Measurements from ENCODE around the gene CYTH1. TPM values are rescaled to one million over a fixed set of nuclear protein-coding genes. Genes with fewer than 3 reads are reported as not detected.

The CYTH1 gene
- total RNA-seq, 6 donors from 2014 or later, result 113 to 295 (median 121) TPM

DNA sequence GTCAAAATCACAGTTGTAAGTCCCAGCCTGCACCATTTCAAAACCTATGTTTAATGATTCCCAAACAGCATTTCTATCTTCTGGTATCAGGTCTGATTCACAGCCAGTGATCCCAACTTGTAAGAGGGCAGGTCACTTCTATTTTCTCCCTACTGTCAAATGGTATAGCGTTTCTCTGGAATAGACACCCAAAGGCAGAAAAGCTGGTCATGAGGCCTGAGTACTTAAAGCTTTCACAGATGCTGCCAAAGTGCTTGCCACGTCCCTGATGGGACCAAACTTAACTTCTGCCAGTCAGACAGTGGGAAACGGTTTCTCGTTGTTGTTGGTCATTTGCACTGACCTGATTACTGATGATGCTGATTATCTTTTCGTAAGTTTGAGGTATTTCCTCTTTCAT is 43.4 kb downstream of the CYTH1 start:
- TF ChIP-seq POLR2A (IDR thresholded peaks at IDR 0.05) (no peak), POLR2AphosphoS5 (IDR thresholded peaks at IDR 0.05) (no peak), CTCF (IDR thresholded peaks at IDR 0.05) (no peak), EP300 (IDR thresholded peaks at IDR 0.05) (no peak)
- H3K9me3 ChIP-seq, result no peaks in the 10 kb centered on the region
- H3K27me3 ChIP-seq, result no peaks in the 10 kb centered on the region
- ATAC-seq (ENCODE audit: low FRiP score in 2 of 2) (no peak), DNase-seq (no peak)
- H3K27ac ChIP-seq, result peak overlapping the region in 2 of 4 donors; percentile 35 to 41
- peaks cover 37 to 71% (median 50%) of the 10 kb centered on the region in 4 donors for H3K4me1 ChIP-seq
- H3K36me3 ChIP-seq, result no peaks in the 10 kb centered on the region
- no peak overlapping the region for H3K4me3 ChIP-seq
- 69 to 70% methylated on average over 5 of the region's 5 CpGs for WGBS, 2 donors

- H3K9me3 ChIP-seq, result no peaks in the 10 kb centered on the region
- H3K27ac ChIP-seq, result peak overlapping the region in 1 of 4 donors; percentile 41
- H3K4me1 ChIP-seq, result peaks cover 41 to 76% (median 54%) of the 10 kb centered on the region in 4 donors
- H3K4me3 ChIP-seq, result no peak overlapping the region
- DNase-seq (no peak), ATAC-seq (ENCODE audit: low FRiP score in 2 of 2) (no peak)
- H3K36me3 ChIP-seq, result no peaks in the 10 kb centered on the region
- 85 to 90% methylated on average over 6 of the region's 6 CpGs for WGBS, 2 donors
- H3K27me3 ChIP-seq, result no peaks in the 10 kb centered on the region
- TF ChIP-seq CTCF (IDR thresholded peaks at IDR 0.05) (no peak), EP300 (IDR thresholded peaks at IDR 0.05) (no peak), POLR2A (IDR thresholded peaks at IDR 0.05) (no peak), POLR2AphosphoS5 (IDR thresholded peaks at IDR 0.05) (no peak)
These were observed 43.8 kb downstream of the CYTH1 start for GRCh38 chr17:78738278-78738677.

DNA sequence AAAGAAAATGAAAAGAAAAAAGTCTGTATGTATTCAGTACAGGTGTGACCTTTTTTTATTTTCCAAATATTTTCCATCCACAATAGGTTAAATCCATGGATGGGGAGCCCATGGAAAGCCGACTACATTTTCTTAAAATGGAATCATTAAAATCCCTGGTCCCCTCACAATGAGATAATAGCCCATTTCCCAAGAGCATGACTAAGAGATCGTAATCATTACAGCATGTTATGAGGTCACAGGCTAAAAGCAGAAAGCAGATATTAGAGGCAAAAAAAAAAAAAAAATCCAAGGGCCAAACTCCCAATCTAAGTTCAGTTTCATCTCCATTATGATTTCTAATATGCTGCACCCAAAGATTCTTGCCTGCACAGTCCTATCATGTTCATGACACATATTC is 44.7 kb downstream of the CYTH1 start:
- Histone ChIP-seq H3K27me3 (no peaks in the 10 kb centered on the region), H3K9me3 (no peaks in the 10 kb centered on the region), H3K4me3 (peak overlapping the region in 1 of 4 donors; percentile 63), H3K36me3 (no peaks in the 10 kb centered on the region), H3K27ac (peak overlapping the region; percentile 90 to 94 (median 93)), H3K4me1 (peaks cover 41 to 80% (median 53%) of the 10 kb centered on the region in 4 donors)
- DNase-seq, result no peak
- TF ChIP-seq CTCF (IDR thresholded peaks at IDR 0.05), result no peak
- TF ChIP-seq POLR2A (IDR thresholded peaks at IDR 0.05), result no peak
- peak in 1 of 4 donors; percentile 7 for TF ChIP-seq EP300 (IDR thresholded peaks at IDR 0.05)
- peak in 1 of 2 donors; percentile 20 for TF ChIP-seq POLR2AphosphoS5 (IDR thresholded peaks at IDR 0.05)
- ATAC-seq (ENCODE audit: low FRiP score in 2 of 2), result peak in 1 of 2 donors; percentile 64
- 12 to 15% methylated on average over 2 of the region's 2 CpGs for WGBS, 2 donors

DNA sequence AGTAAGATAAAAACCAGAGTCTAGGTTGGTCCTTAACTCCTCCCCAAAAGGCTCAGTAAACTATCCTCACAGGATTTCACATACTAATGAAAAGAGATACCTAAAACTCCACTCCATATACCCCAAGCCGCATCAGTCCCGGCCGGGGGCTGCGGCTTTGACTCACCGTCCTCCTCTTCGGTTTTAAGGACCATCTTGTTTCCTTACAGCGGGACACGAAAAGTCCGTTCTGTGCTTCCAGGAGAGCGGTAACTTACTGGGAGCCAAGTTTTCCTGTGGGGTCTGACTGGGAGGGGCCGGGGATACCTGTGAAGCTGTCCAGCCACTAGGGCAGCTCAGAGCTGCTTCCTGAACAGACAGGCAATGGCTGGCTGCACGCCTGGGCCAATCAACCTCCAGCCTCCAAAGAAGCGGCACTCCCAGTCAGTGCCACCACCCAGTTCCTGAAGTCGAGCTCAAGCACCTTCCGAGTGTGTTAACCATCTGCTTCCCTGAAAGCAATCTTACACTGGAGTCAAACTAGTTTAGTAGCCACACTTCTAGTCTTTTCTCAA is 45.5 kb downstream of the CYTH1 start:
- Histone ChIP-seq H3K9me3 (no peaks in the 10 kb centered on the region), H3K4me3 (peak overlapping the region; percentile 20 to 64 (median 60)), H3K36me3 (no peaks in the 10 kb centered on the region), H3K27ac (peak overlapping the region; percentile 90 to 94 (median 93)), H3K4me1 (peaks cover 36 to 79% (median 45%) of the 10 kb centered on the region in 4 donors), H3K27me3 (no peaks in the 10 kb centered on the region)
- ATAC-seq (ENCODE audit: low FRiP score in 2 of 2), result peak; percentile 91 to 96
- TF ChIP-seq POLR2A (IDR thresholded peaks at IDR 0.05), result peak in 3 of 4 donors; percentile 48 to 74 (median 56)
- TF ChIP-seq CTCF (IDR thresholded peaks at IDR 0.05), result peak in 4 of 6 experiments; percentile 39 to 50 (median 41)
- peak; percentile 60 to 86 for TF ChIP-seq POLR2AphosphoS5 (IDR thresholded peaks at IDR 0.05)
- TF ChIP-seq EP300 (IDR thresholded peaks at IDR 0.05), result peak in 1 of 4 donors; percentile 37
- 10 to 20% methylated on average over 12 to 15 of the region's 15 CpGs for WGBS, 2 donors
- DNase-seq, result peak; percentile 39 to 99

Measured in upper lobe of left lung (tissue), 6 donors.